HG03135 (cell line): ENCODE measurements around the gene WDR3.

Experiments
- ATAC-seq: cut with Tn5 transposase; IDR thresholded peaks from one replicate; pipeline ENCODE4 v1.9.1; 2021; ENCODE audit warnings: mild to moderate bottlenecking, moderate library complexity; ENCODE audit not compliant: unreplicated experiment

Gene WDR3

DNA sequence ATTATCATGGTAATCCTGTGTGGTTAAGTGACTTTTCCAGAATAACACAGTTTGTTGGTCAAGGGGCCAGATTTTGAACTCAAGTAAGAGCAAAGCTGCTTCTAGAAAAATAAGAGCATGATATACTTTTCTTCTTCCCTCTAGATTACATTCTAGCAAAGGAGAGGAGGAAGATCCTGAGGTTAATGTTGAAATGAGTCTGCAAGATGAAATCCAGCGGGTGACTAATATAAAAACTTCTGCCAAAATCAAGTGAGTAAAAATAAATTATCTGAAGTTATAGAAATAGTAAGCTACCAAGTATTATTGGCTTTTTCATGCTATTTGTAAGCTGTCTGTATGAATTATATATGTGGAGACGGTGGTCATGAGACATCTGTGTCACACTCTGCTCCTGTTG, 12.8 kb downstream of the WDR3 start:
- ATAC-seq = no peak

DNA sequence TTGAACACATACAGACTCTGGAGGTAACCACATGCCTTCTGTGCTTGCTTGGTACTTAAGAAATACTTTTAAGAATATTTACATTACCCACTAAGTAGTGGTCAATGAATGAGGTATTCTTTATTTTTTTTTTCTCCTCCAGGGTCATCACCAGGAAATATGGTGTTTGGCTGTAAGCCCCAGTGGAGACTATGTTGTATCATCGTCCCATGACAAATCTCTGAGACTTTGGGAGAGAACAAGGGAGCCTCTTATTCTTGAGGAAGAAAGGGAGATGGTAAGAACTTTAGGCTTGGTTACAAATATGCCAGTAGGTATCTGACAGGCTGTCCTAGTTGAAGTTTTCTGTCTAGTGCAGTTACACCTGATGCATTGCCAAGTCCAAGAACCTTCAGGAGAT, 22.8 kb downstream of the WDR3 start:
- ATAC-seq = no peak

DNA sequence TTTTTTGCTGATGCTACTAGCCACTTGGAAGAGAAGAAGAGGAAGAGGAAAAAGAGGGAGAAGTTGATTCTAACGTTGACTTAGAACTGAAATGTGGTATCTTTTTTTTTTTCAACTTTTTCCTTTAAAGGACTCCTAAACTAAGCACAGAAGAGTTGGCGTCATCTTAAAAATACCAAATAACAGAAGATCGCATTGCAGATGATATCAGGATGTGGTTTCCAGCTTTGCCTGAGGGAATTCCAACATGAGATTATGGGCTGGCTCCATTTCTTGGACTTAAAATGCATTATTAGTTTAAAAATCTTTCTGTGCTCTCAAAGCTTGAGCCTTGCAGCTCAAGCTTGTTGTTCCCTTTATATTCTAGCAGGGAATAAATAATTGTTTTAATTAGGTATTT, 29.8 kb downstream of the WDR3 start:
- ATAC-seq = no peak

DNA sequence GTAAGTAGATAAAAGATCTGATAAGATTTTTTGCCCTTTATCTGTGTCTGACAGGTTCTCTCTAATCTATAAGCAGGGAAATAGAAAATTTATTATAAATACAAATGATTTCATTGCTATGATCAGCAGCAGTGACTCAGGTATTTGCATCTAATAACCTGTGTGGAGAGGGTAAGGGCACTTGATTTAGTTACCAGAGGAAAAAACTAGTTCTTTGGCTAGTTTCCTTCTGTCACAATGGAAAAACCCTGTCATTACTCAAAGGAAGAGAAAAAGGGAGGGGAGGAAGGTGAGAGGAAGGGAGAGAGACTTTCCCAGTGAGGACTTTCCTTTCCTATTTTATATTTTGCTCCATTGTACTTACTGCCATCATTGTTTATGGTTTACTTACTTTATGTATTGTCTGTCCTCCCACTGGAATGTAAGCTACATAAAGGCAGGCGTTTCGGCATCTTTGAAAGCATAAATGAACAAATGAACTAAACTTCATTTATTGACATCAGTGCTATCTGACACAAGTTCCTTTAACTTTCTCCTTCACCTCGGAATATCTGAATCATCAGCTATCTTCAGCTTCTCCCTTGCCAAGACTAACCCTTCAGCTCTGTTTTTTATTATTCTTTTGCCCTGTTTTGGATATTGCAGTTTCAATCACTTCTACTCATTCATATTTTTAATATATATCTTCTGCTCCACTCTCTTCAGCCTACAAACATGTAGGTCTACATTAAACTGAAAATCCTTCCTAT, 34.9 kb downstream of the WDR3 start:
- ATAC-seq = no peak

DNA sequence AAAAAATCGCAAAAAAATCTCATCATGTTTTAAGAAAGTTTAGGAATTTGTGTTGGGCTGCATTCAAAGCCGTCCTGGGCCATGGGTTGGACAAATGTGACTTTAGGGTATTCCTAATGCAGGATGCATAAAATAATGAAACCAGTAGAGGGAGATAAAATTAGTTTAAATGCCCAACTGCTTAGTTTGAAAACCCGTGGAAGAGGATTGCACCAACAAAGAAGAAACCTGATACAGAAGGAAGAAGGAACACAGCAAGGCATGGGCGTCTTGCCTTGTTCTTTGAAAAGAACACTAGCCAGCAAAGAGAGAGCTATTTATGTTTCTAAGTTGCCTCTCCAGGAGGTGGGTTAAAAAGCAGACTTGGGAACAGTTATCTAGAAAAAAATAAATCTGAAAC, 37.9 kb downstream of the WDR3 start:
- no peak for ATAC-seq

DNA sequence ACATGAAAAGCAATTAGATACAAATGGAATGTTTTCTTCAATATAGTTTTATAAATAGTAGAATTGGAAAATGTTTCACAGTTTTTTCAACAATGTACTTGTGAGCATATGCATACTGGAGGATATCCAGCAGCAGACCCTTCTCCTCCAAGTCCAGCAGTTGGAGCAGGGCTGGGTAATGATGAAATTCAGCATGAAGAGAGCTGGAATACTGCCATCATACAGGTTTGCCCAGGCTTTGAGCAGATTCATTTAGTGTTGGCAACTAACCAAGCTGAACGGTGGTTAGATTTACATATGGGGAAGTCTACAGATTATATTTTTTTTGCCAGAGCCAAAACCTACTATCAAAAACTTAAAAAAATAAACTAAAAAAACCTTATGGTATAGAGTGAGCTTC, 38.3 kb downstream of the WDR3 start:
- no peak for ATAC-seq

DNA sequence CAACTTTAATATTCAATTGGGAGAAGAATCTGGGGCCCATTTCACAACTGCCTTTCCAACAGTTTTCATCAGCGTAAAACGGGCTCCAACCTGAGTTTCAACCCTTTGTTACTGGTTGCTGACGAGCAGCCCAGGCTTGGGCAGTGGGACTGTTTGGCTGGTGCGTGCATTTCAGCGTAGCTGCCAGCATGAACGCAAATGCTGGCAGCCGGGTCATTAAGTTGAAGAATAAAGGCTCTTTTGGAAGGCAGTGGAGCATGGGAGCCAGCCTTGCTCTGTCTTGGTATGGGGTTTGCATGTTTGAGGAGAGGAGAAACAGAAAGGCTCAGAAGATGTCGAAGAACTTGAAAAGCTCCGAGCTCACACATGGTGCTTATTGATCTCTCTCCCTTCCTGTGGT, 40.7 kb downstream of the WDR3 start:
- ATAC-seq = no peak

DNA sequence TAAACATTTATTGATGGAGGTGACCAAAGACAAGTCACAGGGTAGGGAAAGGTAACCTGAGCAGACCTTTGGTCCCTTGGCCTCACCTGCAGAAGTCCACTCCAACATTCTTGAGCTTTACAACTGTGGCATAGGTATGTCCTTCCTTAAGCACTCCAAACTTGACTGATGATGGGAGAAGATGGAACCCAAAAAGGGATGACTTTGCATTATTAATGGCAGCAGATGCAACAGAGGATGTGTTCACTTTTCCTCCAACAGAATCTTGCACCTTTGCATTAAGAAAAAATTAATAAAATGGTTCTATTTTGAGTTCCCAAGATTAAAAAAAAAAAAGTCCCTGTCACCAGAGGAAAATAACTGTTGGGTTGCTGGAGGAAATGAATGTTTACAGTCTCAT, 42.2 kb downstream of the WDR3 start:
- ATAC-seq = no peak

DNA sequence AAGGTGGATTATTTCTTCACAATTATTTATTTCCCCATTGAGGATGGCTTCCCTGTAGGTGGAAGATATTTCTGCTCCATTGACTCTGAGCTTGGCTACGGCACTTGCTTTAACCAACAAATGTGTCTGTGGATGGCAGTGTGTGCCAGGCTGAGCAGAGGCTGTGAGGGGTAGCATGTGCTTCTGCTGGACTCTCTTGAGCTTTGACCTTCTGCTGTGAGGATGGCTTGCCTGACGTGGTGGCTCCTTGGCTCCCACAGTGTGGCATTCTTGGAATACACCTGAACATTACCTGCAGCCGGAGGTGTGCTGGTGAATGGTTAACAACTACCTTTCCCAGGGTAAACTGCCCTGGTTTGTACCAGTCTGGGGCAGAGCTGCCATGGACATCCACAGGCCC, 46.8 kb downstream of the WDR3 start:
- ATAC-seq = no peak

DNA sequence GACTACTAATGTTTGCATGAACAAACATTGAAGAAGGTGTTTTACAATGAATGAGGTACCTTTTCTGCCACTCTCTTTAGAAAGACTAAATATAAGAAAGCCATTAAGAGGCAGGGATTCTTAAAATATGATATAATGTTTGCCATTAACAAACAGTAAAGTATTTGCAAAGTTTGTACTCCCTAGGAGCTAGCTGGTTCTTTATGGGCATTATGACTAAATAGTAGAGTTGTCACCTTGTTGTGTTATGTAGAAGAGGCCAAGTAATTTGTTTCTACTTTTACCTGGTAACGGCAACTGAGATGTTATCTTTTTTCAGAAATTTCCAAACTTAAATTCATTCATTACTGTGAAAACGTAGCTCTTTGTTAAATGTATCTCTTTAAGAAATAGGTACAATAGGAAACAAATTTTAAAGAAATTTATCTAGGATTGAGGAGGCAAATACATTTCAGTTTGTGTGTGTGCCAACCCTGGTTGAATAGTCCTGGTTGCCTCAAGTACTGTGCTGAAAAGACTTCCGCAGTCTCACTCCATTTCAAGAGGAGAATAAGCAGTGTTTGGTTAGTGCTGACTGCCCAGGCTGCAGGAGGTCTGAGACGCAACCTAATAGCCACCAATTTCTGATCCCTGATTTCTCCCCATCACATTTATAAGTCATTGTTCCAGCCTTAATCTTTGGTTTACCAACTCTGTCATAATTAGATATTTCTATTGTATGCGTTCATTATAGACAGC, 52.1 kb downstream of the WDR3 start:
- ATAC-seq = no peak

DNA sequence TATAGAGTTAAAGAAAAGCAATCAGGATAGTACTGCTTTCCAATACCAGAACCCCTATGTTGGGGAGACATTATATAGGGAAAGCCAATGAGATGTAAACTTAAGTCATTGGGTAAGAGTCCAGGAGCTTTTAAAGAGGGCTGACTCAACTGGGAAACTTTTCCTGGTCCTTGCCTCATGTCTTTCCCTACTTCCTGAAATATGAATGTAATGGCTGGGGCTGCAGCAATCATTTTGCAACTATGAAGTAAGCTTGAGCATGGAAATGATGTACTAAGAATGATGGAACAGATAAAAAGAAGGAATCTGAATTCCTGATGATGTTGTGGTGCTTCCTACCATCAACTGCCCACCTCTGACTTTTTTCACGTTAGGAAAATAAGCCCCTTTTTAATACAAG, 55.7 kb downstream of the WDR3 start:
- ATAC-seq = no peak

DNA sequence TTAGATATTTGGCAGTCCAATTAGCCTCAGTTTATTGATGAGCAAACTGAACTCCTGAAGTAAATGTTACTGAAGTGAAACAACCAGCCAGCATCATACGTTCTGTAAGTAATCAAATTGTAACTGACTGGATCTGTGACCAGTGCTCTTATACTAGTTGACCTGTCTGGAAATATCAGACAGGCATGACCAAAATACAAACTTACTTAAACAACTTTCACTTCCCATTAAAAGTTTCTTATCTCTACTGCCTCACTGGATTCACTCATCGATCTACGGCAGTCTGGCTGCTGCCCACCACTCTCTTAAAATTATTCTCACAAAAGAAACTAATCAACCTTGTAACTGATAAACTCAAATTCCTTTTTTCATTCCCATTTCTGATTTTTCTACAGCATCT, 56.4 kb downstream of the WDR3 start:
- ATAC-seq = no peak

DNA sequence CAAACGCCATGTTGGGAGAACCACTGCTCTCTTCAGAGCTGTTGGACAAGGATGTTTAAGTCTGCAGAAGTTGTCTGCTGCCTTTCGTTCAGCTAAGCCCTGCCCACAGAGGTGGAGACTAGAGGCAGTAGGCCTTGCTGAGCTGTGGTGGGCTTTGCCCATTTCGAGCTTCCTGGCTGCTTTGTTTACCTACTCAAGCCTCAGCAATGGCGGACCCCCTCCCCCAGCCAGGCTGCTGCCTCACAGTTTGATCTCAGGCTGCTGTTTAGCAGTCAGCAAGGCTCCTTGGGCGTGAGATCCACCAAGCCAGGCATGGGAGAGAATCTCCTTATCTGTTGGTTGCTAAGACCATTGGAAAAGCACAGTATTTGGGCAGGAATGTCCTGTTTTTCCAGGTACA, 74.8 kb downstream of the WDR3 start:
- ATAC-seq = no peak

DNA sequence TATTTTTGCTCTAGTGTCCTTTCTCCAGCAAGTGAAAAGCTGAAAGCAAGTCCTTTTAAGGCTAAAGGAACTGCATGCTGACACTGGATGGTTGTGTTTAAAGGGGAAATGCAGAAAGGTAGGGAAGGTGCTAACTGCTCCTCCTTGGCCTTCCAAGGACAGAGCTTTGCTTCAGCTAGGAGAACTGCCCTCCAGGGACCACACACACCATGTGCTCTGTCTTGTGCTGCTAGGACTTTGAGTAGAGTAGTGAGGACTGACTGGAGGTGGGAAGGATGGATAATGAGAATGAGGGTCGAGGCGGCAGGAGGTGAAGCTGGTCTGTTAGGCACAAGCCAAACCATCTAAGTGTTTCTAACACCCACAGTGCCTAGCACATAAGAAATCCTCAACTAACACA, 77.9 kb downstream of the WDR3 start:
- no peak for ATAC-seq

DNA sequence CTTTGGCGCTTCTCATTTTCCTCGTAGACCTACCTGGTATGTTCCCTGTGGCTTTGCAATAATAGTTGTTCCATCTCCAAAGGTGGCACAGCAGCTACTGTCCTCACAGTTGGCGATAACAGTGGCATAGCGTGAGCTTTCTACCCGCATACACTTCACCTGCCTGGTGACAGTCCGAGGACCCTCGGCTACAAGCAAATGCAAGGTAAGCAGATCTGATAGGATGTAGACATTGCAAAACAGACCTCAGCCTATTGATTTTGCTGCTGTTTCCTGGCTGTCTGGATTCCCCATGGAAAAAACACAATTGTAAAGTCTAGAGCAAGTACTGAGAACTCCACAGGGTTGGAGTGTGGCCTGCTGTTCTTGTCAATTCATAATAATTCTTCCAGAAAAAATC, 78.5 kb downstream of the WDR3 start:
- ATAC-seq = no peak

DNA sequence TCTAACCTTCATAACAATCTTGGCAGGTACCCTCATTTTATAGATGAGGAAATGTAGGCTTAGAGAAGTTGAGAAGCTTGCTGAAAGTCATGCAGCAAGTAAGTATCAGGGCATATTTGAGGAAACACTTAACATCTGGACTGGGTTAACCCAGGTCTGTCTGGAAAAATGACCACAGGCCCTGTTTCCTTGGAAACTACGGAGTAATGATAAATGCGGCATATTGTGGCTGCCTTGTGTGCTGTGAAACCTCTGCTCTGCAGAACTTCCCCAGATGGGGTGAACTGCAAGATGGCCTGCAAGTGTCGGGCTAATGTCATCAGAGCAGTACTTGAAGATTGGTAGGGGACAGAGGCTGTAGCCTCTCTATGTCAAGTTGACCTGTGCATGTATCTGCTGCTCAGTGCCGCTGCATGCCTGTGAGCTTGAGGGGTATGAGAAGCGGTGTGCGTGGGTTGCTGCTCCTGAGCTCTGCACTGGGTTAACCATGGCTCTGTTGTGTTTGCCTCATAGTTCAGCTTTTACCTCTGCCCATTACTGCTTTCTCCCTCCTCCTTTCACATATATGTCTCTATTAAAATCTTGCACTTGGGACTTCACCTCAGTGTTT, 83.1 kb downstream of the WDR3 start:
- ATAC-seq = no peak

DNA sequence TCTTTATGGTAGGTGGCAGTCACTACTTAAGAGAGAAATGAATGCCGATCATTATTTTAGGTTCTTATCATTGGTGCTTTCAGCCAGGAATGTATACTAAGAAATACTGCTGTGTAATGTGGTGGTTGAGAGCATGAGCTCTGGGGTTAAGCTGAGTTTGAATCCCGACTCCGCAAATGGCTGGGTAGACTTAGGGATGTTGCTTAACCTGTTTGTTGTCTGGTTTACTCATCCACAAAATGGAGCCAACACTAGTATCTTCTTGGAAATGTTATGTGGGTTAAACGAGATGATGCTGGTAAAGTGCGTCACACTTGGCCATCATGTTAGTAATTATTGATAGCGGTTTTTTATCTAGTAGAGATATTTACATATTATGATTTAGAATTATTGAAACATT, 83.8 kb downstream of the WDR3 start:
- ATAC-seq = no peak

DNA sequence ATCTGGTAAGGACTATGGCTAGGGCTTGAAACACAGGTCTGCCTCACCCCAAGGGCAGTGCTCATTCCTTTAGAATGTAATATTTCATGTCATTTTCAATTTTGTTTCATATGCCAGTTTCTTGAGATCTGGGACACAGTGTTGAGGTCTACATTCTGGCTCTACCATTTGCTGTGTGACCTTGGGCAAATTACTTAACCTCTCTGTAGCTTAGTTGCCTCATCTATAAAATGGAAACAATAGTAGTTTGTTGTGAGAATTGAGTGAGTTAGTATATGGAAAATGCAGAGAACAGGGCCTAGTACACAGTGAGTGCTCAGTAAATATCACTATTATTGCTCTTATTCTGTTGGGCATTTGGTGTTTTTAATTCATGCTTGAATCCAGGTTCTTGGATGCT, 84.4 kb downstream of the WDR3 start:
- no peak for ATAC-seq
